HFF-Myc (cell line): ENCODE results near the gene RPL22L1.
A peak's percentile ranks its signal among the peaks of the same experiment; 100 is the strongest.

Experiments used
- DNase-seq: peaks from one replicate; pipeline ENCODE4 v3.0.0-alpha.2; 2011; ENCODE audit warnings: low read depth; ENCODE audit errors: extremely low read depth
- H3K4me3 ChIP-seq: replicated peaks from 2 replicates; pipeline ENCODE4 v1.5.1; 2011; ENCODE audit warnings: low read depth, mild to moderate bottlenecking, control low read depth, low read length
- TF ChIP-seq, protein P1 (sequence below): IDR thresholded peaks from 2 replicates; pipeline ENCODE4 v1.5.1; 2012; ENCODE audit warnings: mild to moderate bottlenecking, low read depth, low read length, control low read depth; ENCODE audit errors: missing control alignments

RPL22L1 gene

DNA sequence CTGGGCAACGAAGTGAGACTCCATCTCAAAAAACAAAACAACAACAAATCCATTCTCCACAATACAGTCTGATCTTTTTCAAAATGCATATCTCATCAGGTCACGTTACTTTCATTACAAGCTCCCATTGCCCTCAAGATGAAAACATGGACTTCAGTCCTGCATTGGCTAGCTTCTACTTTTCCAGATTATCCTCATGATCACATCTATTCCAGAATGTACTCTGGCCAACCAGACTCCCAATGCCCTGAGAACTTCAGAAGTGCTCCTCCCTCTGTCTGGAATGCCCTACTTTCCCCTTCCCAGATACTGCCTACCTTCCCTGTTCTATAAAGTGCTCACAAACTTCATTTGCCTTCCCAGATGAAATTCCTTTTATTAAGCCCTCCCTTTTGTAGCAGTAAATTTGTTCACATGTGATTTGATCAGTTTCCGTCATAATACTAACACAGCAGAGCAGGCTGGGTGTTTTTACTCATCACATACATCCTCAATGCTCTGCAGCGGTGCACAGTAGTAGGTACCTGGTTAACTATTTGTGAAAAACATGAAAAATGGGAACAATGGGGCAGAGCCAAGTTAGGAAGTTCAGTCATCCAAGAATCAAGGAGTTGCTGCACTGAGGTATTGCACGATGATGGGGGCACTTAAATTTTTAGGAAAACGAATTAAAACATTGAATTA is 5.3 kb downstream of the RPL22L1 start:
- TF ChIP-seq, protein P1, sequence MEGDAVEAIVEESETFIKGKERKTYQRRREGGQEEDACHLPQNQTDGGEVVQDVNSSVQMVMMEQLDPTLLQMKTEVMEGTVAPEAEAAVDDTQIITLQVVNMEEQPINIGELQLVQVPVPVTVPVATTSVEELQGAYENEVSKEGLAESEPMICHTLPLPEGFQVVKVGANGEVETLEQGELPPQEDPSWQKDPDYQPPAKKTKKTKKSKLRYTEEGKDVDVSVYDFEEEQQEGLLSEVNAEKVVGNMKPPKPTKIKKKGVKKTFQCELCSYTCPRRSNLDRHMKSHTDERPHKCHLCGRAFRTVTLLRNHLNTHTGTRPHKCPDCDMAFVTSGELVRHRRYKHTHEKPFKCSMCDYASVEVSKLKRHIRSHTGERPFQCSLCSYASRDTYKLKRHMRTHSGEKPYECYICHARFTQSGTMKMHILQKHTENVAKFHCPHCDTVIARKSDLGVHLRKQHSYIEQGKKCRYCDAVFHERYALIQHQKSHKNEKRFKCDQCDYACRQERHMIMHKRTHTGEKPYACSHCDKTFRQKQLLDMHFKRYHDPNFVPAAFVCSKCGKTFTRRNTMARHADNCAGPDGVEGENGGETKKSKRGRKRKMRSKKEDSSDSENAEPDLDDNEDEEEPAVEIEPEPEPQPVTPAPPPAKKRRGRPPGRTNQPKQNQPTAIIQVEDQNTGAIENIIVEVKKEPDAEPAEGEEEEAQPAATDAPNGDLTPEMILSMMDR: no peak
- DNase-seq: no peak
- no peak overlapping the region for H3K4me3 ChIP-seq

DNA sequence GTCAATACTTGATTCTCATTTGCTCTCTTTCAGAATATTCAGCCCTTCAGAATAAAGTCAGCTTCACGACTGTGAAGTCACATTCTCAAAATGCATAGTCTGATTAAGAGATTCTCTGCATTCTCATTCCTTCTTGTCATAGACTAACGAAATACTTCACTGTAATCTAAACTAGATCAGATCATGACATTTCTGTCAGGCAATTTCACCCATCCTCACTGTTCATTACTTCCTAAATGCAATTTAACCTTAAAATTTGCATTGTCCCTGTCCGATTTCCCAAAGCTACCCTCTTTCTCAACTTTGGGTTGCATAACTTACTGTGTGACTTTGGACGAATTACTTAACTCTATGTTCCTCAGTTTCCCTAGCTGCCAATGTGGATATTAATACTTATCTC is 6.2 kb downstream of the RPL22L1 start:
- no peak for DNase-seq
- TF ChIP-seq, protein P1: no peak
- H3K4me3 ChIP-seq: no peak overlapping the region

DNA sequence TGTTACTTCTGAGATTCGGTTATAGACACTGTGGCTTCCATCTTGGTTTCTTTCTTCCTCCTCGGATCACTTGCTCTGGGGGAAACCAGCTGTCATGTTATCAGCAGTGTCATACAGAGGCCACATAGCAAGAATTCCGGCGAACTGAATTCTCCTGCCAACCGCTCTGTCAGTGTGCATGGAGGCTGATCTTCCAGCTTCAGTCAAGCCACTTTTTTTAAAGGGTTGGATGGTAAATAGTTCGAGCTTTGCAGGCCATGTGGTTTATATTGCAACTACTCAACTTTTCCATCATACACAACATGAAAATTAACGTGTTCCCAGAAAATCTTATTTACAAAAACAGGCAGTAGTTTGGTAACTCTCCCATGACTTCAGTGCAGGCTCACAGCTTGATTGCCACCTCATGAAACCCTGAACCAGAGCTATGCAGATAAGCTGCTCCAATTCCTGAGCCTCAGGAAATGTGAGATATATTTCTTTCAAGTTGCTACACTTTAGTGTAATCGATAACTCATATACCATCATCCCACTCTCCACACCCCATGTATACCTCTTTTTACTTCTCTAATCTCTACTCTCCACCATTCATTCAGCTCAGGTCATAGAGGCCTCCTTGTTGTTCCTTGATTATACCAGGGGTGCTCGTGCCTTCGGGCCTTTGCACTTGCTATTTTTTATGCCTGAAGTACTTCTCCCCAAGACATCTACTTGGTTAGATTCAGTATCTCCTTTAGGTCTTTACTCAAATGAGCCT is 7.2 kb downstream of the RPL22L1 start:
- TF ChIP-seq, protein P1: no peak
- no peak overlapping the region for H3K4me3 ChIP-seq
- no peak for DNase-seq

DNA sequence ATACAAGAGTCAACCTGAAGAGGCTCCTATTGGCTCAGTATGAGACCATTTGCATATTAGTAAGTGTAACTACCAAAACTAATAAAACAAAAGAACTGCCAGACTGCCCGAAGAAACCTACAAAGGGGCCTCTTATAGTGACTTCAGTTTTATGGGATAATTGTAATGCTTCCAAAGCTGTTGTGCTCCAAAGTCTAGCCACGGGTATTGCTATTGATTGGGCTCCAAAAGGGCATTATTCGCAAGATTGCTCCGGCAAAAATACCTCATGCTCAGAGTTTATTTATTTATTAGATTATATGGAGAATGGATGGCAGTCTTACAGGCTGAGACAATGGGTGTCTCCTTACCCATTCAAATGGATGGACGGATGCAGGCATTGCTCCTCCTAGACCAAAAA is 11.4 kb downstream of the RPL22L1 start:
- no peak for DNase-seq
- H3K4me3 ChIP-seq: no peak overlapping the region
- TF ChIP-seq, protein P1: no peak

DNA sequence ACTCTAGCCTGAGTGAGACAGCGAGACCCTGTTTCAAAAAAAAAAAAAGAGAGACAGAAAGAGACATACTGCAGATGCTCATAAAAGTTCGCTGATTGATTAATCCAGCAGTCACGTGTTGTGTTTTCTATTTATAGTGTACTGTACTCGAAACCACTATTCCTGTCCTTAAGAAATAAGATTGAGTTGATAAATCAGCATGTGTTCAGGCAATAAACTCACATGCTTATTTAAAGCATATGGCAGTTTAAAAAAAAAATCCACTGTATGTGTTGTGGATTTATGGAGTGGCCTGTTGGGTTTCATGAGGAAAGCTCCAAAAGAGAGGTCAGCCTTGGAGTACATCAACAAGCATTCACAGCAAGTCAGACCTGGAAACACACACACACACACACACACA is 17.7 kb downstream of the RPL22L1 start:
- DNase-seq: no peak
- H3K4me3 ChIP-seq: no peak overlapping the region
- TF ChIP-seq, protein P1: no peak

DNA sequence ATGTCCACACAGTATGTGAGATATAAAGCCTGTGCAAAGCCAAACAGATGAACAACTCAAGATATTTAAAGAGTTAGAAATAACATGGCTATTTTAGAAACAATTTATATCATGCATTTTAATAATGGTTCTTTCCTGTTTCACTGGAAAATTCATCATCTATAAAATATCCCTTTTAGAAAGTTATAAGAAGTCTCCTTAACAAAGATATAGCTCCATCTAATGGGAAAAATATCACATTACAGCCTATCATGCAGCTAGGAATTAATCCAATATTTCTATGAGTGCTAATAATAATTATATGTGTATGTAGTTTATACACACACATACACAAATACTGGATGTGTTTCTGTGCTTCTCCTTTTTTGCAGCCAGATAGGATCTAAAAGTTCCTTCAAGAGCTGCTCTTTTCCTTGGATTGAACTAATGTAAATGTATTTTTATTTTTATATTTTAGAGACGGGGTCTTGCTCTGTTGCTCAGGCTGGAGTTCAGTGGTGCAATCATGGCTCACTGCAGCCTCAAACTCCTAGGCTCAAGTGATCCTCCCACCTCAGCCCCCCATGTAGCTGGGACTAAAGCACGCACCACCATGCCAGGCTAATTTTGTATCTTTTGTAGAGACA is 21.6 kb downstream of the RPL22L1 start:
- no peak for DNase-seq
- H3K4me3 ChIP-seq: no peak overlapping the region

More for the DNA sequence above, 21.6 kb downstream of the RPL22L1 start:
- TF ChIP-seq, protein P1: peak; percentile 12
